Mesenchymal stem cell (in vitro differentiated cells and primary cell): ENCODE measurements around the gene RPL19.

Experiments used
- DNase-seq: peaks from one replicate; pipeline ENCODE4 v3.0.0-alpha.2; 2013
- H2AFZ ChIP-seq: one replicate; pipeline ENCODE4 v1.6.1; 2013; ENCODE audit warnings: low read depth, mild to moderate bottlenecking, control low read depth, inconsistent platforms, low read length, moderate library complexity
- H2AK5ac ChIP-seq: 2 replicates; pipeline ENCODE4 v1.6.1; 2013; ENCODE audit warnings: low read length, moderate library complexity, mild to moderate bottlenecking, inconsistent platforms; ENCODE audit not compliant: severe bottlenecking
- H2BK120ac ChIP-seq: one replicate; pipeline ENCODE4 v1.6.1; 2013; ENCODE audit warnings: low read depth, mild to moderate bottlenecking, inconsistent platforms, low read length, moderate library complexity
- H2BK12ac ChIP-seq, 2 experiments: one replicate each; pipeline ENCODE4 v1.6.1; 2013; ENCODE audit warnings: inconsistent platforms in 2 of 2, low read length in 2 of 2, mild to moderate bottlenecking in 2 of 2, moderate library complexity in 2 of 2, control low read depth in 1 of 2
- H2BK15ac ChIP-seq: one replicate; pipeline ENCODE4 v1.6.1; 2013; ENCODE audit warnings: mild to moderate bottlenecking, low read depth, inconsistent platforms; ENCODE audit not compliant: poor library complexity, severe bottlenecking
- H2BK5ac ChIP-seq: 2 replicates; pipeline ENCODE4 v1.6.1; 2013; ENCODE audit warnings: low read depth, mild to moderate bottlenecking, low read length, control low read depth, inconsistent platforms; ENCODE audit not compliant: poor library complexity, severe bottlenecking
- H3K14ac ChIP-seq, 2 experiments: one replicate each; pipeline ENCODE4 v1.6.1; 2013; ENCODE audit warnings: inconsistent platforms in 2 of 2, low read length in 2 of 2, control low read depth in 1 of 2, mild to moderate bottlenecking in 1 of 2, moderate library complexity in 1 of 2
- H3K18ac ChIP-seq, 2 experiments: one replicate each; pipeline ENCODE4 v1.6.1; 2013; ENCODE audit warnings: inconsistent platforms in 2 of 2, low read length in 2 of 2, control low read depth in 1 of 2, low read depth in 1 of 2, mild to moderate bottlenecking in 1 of 2
- H3K23ac ChIP-seq, 2 experiments: one replicate each; pipeline ENCODE4 v1.6.1; 2013; ENCODE audit warnings: inconsistent platforms in 2 of 2, low read length in 2 of 2, mild to moderate bottlenecking in 2 of 2, moderate library complexity in 2 of 2, control low read depth in 1 of 2
- H3K27ac ChIP-seq: 2 replicates; pipeline ENCODE4 v1.5.1; 2013; ENCODE audit warnings: mild to moderate bottlenecking, moderate library complexity, low read length, control low read depth, inconsistent platforms; ENCODE audit not compliant: poor library complexity, severe bottlenecking
- H3K27me3 ChIP-seq, 2 experiments: 2 replicates each; pipeline versions ENCODE4 v1.6.1 to v1.7.0; 2013; ENCODE audit warnings: low read length in 2 of 2, mild to moderate bottlenecking in 2 of 2, moderate library complexity in 2 of 2, control low read depth in 1 of 2, inconsistent platforms in 1 of 2; ENCODE audit not compliant: control insufficient read depth in 1 of 2, insufficient read depth in 1 of 2
- H3K36me3 ChIP-seq, 2 experiments: 2 replicates each; pipeline versions ENCODE4 v1.6.1 to v1.7.0; 2013; ENCODE audit warnings: low read length in 2 of 2, control low read depth in 1 of 2, inconsistent platforms in 1 of 2, low read depth in 1 of 2, mild to moderate bottlenecking in 1 of 2; ENCODE audit not compliant: insufficient read depth in 2 of 2, control insufficient read depth in 1 of 2
- H3K4ac ChIP-seq, 2 experiments: one replicate each; pipeline ENCODE4 v1.6.1; 2013; ENCODE audit warnings: inconsistent platforms in 2 of 2, low read length in 2 of 2, mild to moderate bottlenecking in 2 of 2, moderate library complexity in 2 of 2, control low read depth in 1 of 2, low read depth in 1 of 2
- H3K4me1 ChIP-seq: 2 replicates; pipeline ENCODE4 v1.6.1; 2013; ENCODE audit warnings: low read depth, low read length, control low read depth; ENCODE audit not compliant: control insufficient read depth, insufficient read depth
- H3K4me2 ChIP-seq: 2 replicates; pipeline ENCODE4 v1.6.1; 2013; ENCODE audit warnings: low read length, mild to moderate bottlenecking, inconsistent platforms; ENCODE audit not compliant: poor library complexity, severe bottlenecking
- H3K4me3 ChIP-seq, 2 experiments: 2 replicates each; pipeline versions ENCODE4 v1.5.1 to v1.7.0; 2013; ENCODE audit warnings: low read length in 2 of 2, mild to moderate bottlenecking in 2 of 2, control low read depth in 1 of 2, low read depth in 1 of 2; ENCODE audit not compliant: insufficient read depth in 1 of 2
- H3K79me1 ChIP-seq: replicated peaks from 2 replicates; pipeline ENCODE4 v1.6.1; 2013; ENCODE audit warnings: mild to moderate bottlenecking, control low read depth, low read length, inconsistent platforms; ENCODE audit not compliant: poor library complexity, severe bottlenecking
- H3K9ac ChIP-seq: 2 replicates; pipeline ENCODE4 v1.7.0; 2013; ENCODE audit warnings: mild to moderate bottlenecking, low read length, moderate library complexity
- H3K9me3 ChIP-seq: 2 replicates; pipeline ENCODE4 v1.7.0; 2013; ENCODE audit warnings: mild to moderate bottlenecking, low read length; ENCODE audit not compliant: control insufficient read depth
- H4K8ac ChIP-seq: one replicate; pipeline ENCODE4 v1.6.1; 2013; ENCODE audit warnings: inconsistent platforms, mild to moderate bottlenecking, low read length, moderate library complexity
- H4K91ac ChIP-seq: one replicate; pipeline ENCODE4 v1.6.1; 2013; ENCODE audit warnings: mild to moderate bottlenecking, low read length, inconsistent platforms
- WGBS: methylation state at CpG from one replicate; pipeline ENCODE4 v1.1.7; 2013; ENCODE audit warnings: mixed read lengths; 5-methylcytosine and 5-hydroxymethylcytosine counted together

Gene RPL19

GRCh38 chr17:39213852-39214251, 13.8 kb downstream of the RPL19 start:
- no peak overlapping the region for H2BK15ac ChIP-seq
- WGBS = 57% methylated on average over 9 of the region's 9 CpGs
- H2BK5ac ChIP-seq = no peak overlapping the region
- no peak overlapping the region for H4K91ac ChIP-seq
- H3K9me3 ChIP-seq = no peaks in the 10 kb centered on the region
- no peak overlapping the region for H3K18ac ChIP-seq
- no peak overlapping the region for H3K4me3 ChIP-seq
- no peak overlapping the region for H3K9ac ChIP-seq
- H2BK12ac ChIP-seq = no peak overlapping the region
- H3K4me1 ChIP-seq = peaks cover 31% of the 10 kb centered on the region
- H3K4ac ChIP-seq = no peak overlapping the region
- H3K4me2 ChIP-seq = no peak overlapping the region
- H3K36me3 ChIP-seq = no peaks in the 10 kb centered on the region
- no peak overlapping the region for H2AK5ac ChIP-seq
- H3K14ac ChIP-seq = no peak overlapping the region
- DNase-seq = no peak
- no peak overlapping the region for H4K8ac ChIP-seq
- H3K27me3 ChIP-seq = peaks cover 29 to 48% of the 10 kb centered on the region in 2 experiments
- no peaks in the 10 kb centered on the region for H3K79me1 ChIP-seq
- no peak overlapping the region for H2BK120ac ChIP-seq
- H2AFZ ChIP-seq = no peak overlapping the region
- H3K27ac ChIP-seq = no peak overlapping the region
- H3K23ac ChIP-seq = no peak overlapping the region

DNA sequence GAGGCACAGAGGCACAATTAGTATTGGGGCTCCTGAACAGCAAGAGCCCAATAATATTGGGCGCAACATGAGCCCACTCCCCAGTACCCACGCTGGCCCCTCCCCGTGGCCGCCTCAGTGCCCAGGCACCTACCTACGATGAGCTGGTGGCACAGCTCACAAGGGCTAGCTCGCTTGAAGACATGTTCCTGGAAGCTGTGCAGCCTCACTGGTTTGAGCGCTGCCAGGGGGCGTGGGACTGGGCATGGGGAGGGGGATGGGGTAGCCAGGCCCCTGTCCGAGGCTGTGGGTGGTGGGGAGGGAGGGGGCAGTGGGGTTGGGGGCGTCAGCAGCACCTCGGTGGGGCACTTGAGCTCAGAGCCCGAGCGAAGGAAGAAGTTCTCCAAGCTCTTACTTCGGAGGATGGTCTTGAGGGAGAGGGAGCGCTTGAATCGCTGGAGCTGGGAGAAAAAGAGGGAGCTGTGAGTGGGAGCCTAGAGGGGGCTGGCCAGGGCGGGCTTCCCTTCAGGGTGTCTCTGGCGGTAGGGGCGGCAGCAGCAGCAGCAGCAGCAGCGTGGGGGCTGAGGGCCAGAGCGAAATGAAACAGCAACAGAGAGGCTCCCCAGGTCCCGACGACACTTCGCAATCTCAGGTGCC, 17.8 kb downstream of the RPL19 start:
- peaks cover 33 to 59% of the 10 kb centered on the region in 2 experiments for H3K27me3 ChIP-seq
- H3K9ac ChIP-seq = no peak overlapping the region
- no peaks in the 10 kb centered on the region for H3K9me3 ChIP-seq
- H3K14ac ChIP-seq = no peak overlapping the region
- H2BK15ac ChIP-seq = no peak overlapping the region
- no peak overlapping the region for H4K8ac ChIP-seq
- 25% methylated on average over 24 of the region's 24 CpGs for whole genome bisulfite sequencing
- H3K18ac ChIP-seq = no peak overlapping the region
- H2BK120ac ChIP-seq = no peak overlapping the region
- no peak overlapping the region for H3K23ac ChIP-seq
- no peak overlapping the region for H2BK5ac ChIP-seq
- H3K79me1 ChIP-seq = no peaks in the 10 kb centered on the region
- H3K27ac ChIP-seq = no peak overlapping the region
- no peak for DNase-seq
- H2BK12ac ChIP-seq = no peak overlapping the region
- no peaks in the 10 kb centered on the region for H3K36me3 ChIP-seq
- H3K4me2 ChIP-seq = peak overlapping the region; percentile 34
- no peak overlapping the region for H3K4ac ChIP-seq
- H3K4me3 ChIP-seq = peak overlapping the region; percentile 23 to 48
- H2AFZ ChIP-seq = no peak overlapping the region
- H2AK5ac ChIP-seq = no peak overlapping the region
- H3K4me1 ChIP-seq = peaks cover 17% of the 10 kb centered on the region
- H4K91ac ChIP-seq = no peak overlapping the region

GRCh38 chr17:39218906-39219305, 18.8 kb downstream of the RPL19 start:
- Histone ChIP-seq H3K9me3 (no peaks in the 10 kb centered on the region), H3K18ac (no peak overlapping the region), H4K8ac (no peak overlapping the region), H2AFZ (no peak overlapping the region), H4K91ac (no peak overlapping the region), H3K27ac (no peak overlapping the region), H3K36me3 (no peaks in the 10 kb centered on the region), H3K4ac (no peak overlapping the region), H2AK5ac (no peak overlapping the region), H2BK15ac (no peak overlapping the region), H2BK12ac (no peak overlapping the region), H3K79me1 (no peaks in the 10 kb centered on the region), H2BK120ac (no peak overlapping the region), H3K4me1 (peaks cover 10% of the 10 kb centered on the region), H3K4me3 (no peak overlapping the region), H3K27me3 (peaks cover 36 to 69% of the 10 kb centered on the region in 2 experiments), H3K9ac (no peak overlapping the region), H2BK5ac (no peak overlapping the region), H3K14ac (no peak overlapping the region), H3K4me2 (no peak overlapping the region), H3K23ac (no peak overlapping the region)
- DNase-seq = no peak
- 65% methylated on average over 8 of the region's 8 CpGs for WGBS

- Histone ChIP-seq H3K4ac (no peak overlapping the region), H2BK15ac (no peak overlapping the region), H3K14ac (no peak overlapping the region), H4K8ac (no peak overlapping the region), H3K27ac (no peak overlapping the region), H3K23ac (no peak overlapping the region), H3K18ac (no peak overlapping the region), H2BK5ac (no peak overlapping the region), H3K4me2 (no peak overlapping the region), H3K36me3 (no peaks in the 10 kb centered on the region), H3K4me3 (no peak overlapping the region), H2AK5ac (no peak overlapping the region), H3K27me3 (peaks cover 40 to 77% of the 10 kb centered on the region in 2 experiments), H3K4me1 (peaks cover 9% of the 10 kb centered on the region), H3K9me3 (no peaks in the 10 kb centered on the region), H3K79me1 (no peaks in the 10 kb centered on the region), H2BK120ac (no peak overlapping the region), H2AFZ (no peak overlapping the region), H3K9ac (no peak overlapping the region), H4K91ac (no peak overlapping the region), H2BK12ac (no peak overlapping the region)
- 63% methylated on average over 8 of the region's 8 CpGs for WGBS
- no peak for DNase-seq
These were observed 19.6 kb downstream of the RPL19 start for GRCh38 chr17:39219647-39220154.
